A172 (cell line): ENCODE results near the gene GNPTG. TPM values are rescaled to one million over a fixed set of nuclear protein-coding genes. Genes with fewer than 3 reads are reported as not detected.

Source experiments
- DNase-seq: peaks from one replicate; pipeline ENCODE4 v3.0.0-alpha.2; 2015; ENCODE audit warnings: low spot score
- total RNA-seq: library from RNA; depleted of rRNA; stranded (reverse); fragments of >200 nt; shearing (Covaris generic); gene quantifications from 2 replicates; pipeline ENCODE4 v1.2.3, GENCODE V29; 2014

Gene GNPTG
- total RNA-seq, 1 experiment from 2014 or later, result 45.8 TPM

DNA sequence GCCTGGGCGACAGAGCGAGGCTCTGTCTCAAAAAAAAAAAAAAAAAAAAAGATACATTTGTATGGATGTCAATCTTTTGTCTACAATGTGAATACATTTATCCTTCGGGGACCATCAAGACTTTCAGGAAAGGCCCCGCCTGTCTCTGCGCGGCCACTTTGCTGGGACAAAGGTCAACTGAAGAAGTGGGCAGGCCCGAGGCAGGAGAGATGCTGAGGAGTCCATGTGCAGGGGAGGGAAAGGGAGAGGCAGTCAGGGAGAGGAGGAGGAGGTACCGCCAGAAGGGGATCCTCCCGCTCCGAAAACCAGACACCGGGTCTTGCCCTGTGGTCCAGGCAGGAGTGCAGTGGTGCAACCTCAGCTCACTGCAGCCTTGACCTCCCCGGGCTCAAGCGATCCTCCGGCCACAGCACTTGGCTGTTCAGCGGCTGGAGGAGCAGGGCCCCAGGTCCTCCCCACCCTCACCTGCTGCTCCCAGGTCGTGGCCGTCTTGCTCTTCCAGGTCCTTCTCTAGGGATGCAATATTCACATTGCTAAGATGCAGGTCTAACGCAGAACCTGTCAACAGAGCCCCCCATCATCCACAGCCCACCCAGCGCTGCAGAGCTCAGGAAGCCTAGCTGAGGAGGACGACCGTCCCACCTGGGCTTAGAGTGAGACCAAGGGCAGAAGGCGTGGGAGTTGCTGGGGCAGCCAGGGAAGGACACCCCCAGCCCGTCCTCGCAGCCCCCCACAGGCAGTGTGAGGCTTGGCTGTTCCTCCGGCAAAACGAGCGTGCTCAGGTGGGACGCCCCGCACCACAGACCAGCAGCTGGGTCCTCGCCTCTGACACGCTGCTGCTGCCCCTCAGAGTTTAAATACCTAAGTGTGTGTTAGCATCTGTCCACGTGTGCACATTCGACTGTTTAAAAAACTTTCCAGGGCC, 19.6 kb downstream of the GNPTG start:
- DNase-seq, result no peak

DNA sequence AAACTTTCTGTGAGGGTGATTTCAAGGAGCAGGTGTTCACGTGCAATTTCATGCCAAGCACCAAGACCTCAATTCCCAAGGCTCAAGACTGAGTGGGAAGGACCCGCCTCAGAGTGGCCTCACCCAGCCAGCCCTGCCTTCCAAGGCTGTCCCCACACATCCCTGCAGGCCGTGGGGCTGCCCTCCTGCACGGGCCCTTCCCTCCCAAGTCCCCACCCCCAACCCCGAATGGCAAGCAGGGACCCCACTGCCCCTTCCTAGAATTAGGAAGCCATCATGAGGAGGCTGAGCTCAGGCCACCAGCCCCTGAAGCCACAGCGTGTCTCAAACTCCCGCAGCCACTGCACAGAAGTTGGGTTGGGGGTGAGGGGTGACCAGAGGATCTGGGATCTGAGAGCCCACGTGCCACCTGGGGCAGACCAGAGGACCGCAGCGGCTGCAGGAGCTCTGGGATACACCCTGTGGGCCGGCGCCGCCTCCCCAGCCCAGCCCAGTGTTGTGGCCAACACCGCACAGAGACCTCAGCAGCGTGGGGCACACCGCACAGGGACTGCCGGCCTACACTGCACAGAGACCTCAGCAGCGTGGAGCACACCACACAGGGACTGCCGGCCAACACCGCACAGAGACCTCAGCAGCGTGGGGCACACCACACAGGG, 20.7 kb downstream of the GNPTG start:
- DNase-seq, result no peak

- DNase-seq, result no peak
Observed at GRCh38 chr16:1374418-1375297, 22.9 kb downstream of the GNPTG start.

DNA sequence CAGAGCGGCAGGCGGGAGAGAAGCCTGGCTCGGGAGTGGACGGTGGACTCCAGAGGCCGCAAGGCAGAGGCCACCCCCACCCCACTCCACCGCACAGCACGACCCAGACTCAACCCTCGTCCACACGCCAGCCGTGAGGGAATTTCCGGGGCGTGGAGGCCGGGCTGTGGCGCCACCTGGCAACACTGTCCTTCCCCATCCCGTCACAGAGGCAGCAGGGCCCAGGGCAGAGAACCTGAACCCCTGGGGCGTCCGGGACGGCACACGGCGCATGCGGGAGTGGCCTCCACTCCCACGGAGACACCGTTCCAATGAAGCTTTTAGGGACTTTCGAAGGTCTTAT, 23.5 kb downstream of the GNPTG start:
- DNase-seq, result no peak

DNA sequence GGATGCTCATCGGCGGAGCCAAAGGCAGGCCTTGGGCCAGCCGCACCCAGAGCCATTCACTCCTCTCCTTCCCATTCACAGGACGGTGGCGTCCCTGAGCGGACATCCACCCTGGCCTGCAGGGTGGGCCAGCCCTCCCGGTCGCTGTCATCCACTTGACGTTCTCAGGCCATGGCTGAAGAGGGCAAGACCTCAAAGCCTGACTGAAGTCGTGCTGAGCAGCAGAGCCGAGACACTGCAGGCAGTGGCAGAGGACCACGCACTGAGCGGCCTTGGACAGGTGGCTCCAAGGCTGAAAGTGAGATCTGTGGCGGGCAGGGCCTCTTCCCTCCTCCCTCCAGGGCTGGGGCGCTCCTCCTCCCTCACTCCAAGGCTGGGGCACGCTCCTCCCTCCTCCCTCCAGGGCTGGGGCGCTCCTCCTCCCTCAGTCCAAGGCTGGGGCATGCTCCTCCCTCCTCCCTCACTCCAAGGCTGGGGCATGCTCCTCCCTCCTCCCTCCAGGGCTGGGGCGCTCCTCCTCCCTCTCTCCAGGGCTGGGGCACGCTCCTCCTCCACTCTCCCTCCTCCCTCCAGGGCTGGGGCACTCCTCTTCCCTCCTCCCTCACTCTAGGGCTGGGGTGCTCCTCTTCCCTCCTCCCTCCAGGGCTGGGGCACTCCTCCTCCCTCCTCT, 24.1 kb downstream of the GNPTG start:
- no peak for DNase-seq

GRCh38 chr16:1377406-1378010, 25.8 kb downstream of the GNPTG start:
- no peak for DNase-seq

DNA sequence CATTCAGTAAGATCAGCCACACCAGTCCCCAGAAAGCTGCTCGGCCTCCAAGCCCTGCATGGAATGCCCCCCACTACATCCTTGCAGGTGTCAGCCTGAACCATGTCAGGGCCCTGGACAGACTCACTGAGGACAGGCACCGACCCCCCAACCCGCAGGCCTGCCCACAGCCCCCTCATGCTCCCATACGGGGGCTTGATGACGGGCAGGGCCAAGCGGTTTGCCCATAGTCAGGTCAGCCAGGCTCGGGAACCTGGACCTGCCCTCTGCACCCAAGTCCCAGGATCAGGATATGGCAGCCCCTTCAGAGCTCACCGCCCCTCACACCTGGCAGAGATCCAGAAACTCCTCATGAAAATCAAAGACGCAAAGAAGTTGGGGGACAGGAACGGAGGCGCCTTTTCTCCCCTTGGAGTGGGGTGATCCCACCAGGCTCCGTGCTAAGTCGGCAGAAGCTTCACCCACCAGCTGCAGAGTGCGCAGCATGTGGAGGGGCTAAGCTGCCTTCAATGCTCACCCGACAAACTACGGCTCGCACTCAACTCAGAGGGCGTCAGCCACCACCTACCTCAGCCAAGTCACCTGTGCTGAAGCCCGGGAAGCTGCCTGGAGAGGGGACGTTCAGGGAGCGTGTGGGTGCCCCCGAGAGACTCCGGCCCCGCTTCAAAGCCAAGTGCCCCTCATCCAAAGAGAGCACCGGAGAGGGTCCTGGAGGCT, 26.5 kb downstream of the GNPTG start:
- DNase-seq, result no peak

- DNase-seq, result peak; percentile 66
Observed at GRCh38 chr16:1378804-1379303, 27.1 kb downstream of the GNPTG start.

DNA sequence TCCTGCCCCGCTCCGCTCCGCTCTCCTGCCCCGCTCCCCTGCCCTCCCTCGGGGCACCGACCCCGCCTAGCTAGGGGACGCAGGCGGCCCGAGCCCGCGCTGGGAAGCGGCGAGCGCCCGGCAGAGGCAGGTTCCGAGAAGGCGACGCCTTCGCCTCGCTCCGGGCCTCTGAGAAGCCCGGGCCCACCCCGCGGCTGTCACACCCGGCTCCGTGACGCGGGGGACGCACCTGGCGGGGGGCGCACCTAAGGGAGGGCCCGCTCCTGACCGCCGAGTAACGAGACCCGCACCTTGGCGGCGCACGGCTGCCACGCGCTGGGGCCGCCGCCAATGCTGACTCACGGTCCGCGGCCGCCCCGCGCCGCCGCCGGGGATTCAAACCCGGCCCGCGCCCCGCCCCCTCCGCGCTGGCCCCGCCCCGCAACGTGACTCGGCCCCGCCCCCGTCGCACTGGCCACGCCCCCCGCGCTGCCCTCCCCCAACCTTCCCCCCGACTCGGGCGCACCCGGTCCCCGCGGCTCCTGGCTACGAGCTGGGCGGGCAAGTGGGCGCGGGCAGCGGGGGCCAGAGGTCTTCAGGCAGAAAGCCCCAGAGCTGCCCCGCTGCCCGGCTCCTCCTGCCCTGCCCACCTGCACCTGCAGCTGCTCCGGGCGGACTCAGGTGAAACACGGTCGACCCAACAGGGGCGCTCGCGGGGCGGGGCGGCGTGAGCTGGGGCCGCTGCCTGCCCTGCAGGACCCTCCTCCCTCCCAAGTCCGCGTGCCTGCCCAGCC, 27.8 kb downstream of the GNPTG start:
- DNase-seq, result peak; percentile 29

GRCh38 chr16:1380195-1380594, 28.5 kb downstream of the GNPTG start:
- no peak for DNase-seq

- DNase-seq, result no peak
Observed at GRCh38 chr16:1381612-1382406, 30.1 kb downstream of the GNPTG start.

DNA sequence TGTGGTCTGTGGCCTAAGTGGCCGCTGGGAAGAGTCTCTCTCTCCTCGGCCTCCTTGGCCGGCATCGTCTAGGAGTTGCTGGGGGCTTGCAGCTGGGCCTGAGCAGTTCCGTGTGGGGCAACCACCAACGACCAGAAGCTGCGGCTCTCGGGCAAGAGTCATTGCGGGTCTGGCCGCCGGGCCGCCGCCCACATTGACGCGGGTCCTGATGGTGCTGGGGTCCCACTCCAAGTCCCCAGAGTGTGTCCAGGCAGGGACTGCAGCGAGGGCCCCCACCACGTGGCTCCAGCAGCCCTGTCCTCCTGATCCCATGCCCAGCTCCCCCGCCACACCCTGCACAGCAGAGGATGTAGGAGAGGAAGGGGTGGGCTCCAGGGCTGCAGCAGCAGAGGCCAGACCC, 31.8 kb downstream of the GNPTG start:
- DNase-seq, result no peak

GRCh38 chr16:1385232-1385631, 33.5 kb downstream of the GNPTG start:
- no peak for DNase-seq

DNA sequence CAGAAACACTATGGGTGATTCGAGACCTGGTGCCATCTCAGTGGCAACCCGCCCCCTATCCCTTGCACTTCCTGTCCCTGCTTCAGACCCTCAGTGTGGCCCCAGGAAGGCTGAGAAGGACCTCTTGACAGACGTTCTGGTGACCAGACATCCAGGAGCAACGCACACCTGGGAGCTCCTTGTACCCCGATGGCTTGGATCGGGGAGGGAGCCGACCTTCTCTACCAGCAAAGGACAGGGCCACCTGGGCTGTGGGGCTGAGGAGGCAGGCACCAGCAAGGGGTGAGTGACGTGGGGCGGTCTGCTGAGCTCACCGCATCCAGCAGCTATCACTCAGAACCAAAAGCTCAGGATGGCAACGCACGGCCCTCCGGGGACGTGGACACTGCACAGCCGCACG, 35.6 kb downstream of the GNPTG start:
- DNase-seq, result no peak

- no peak for DNase-seq
Observed at GRCh38 chr16:1389762-1390161, 38.0 kb downstream of the GNPTG start.

DNA sequence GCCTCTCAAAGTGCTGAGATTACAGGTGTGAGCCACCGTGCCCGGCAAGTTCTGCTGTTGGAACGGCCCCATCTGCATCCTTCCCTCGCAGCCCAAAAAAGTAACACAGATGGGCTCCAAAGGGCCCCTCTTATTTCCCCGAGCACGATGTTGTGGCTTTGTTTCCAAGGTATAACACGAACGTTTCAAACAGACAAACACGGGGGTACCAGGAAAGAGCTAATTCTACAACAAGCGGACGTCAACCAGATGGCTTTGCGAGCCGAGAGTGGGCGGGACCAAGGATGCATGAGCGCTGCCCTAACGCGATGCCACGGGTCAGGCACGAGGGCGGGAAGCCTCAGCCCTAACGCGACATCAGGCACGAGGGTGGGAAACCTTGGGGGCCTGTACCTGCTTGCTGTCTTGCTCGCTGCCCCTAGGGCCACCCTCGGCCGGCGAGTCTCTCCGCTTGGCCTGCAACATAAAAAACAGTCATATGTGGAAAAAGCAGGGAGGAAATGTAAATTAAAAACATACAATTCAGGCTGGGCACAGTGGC, 38.6 kb downstream of the GNPTG start:
- DNase-seq, result no peak

- no peak for DNase-seq
Observed at GRCh38 chr16:1392826-1393225, 41.1 kb downstream of the GNPTG start.

GRCh38 chr16:1393613-1394176, 42.0 kb downstream of the GNPTG start:
- DNase-seq, result no peak
